GM12864 (cell line): ENCODE measurements around the gene PHF12.

ENCODE experiments used
- DNase-seq: peaks from one replicate; pipeline ENCODE4 v3.0.0-alpha.2; 2011; ENCODE audit warnings: low read depth
- H3K4me3 ChIP-seq: 2 replicates; pipeline ENCODE4 v1.5.1; 2011; ENCODE audit warnings: mild to moderate bottlenecking, low read depth, low read length, control low read depth
- TF ChIP-seq, protein P1 (sequence below): IDR thresholded peaks from 2 replicates; pipeline ENCODE4 v1.5.1; 2011; ENCODE audit warnings: low read depth, mild to moderate bottlenecking, moderate library complexity, low read length, control low read depth, inconsistent platforms; ENCODE audit errors: missing control alignments

Gene PHF12

DNA sequence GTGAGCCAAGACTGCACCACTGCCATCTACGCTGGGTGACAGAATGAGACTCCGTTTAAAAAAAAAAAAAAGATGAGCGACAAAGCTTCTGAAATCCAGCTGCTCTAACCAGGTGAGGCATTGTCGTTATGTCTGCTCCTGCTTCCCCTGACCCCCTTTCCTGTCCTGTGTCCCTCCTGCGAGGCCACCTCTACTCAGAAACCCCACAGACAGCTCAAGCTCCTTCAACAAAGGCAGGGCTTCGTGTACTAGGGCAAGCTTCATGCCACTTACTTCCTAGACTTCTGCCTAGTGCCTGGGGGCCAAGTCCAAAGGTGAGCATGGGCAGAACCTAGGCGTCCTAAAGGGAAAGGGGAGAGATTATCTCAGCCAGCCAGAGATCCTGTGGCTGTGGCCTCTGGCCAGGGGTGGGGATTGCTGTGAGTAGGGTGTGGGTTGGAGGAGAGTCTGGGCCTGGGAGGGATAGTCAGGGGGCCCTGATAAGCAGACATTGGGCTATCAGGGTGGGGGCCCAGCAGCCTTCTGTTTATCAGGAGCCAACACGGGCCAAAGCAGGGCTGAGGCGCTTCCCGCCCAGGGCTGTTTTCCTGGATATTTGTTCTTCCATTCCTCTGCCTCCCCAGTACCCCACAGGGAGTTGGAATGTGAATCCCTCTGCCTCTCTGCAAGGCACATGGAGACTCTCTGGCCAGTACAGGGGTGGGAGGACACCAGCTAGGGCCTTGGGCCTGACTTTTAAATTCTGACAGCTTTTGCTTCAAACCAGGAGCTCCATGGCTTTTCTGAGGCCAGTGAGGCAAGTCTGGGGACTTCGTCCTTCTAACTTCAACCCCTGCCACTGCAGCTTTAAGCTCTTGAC is 86.1 kb downstream of the PHF12 start:
- TF ChIP-seq, protein P1, sequence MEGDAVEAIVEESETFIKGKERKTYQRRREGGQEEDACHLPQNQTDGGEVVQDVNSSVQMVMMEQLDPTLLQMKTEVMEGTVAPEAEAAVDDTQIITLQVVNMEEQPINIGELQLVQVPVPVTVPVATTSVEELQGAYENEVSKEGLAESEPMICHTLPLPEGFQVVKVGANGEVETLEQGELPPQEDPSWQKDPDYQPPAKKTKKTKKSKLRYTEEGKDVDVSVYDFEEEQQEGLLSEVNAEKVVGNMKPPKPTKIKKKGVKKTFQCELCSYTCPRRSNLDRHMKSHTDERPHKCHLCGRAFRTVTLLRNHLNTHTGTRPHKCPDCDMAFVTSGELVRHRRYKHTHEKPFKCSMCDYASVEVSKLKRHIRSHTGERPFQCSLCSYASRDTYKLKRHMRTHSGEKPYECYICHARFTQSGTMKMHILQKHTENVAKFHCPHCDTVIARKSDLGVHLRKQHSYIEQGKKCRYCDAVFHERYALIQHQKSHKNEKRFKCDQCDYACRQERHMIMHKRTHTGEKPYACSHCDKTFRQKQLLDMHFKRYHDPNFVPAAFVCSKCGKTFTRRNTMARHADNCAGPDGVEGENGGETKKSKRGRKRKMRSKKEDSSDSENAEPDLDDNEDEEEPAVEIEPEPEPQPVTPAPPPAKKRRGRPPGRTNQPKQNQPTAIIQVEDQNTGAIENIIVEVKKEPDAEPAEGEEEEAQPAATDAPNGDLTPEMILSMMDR: no peak
- DNase-seq: no peak

DNA sequence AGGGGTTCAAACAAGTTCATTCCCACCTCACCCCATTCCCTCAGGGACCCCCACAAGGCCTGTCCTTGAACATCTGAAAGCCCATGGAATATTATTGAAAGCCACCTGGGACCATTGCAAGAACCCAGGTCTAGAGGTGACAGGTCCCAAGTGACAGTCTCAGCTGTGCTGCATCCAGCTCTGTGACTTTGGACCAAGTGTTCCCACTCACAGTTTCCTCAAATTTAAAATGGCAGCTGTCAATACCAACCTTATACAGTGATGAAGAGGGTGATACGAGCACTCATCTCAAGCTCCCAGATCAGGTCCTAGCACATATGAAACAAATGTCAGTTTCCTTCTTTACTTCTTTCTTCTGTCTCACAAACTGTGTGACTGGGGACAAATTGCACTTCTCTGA is 87.4 kb downstream of the PHF12 start:
- no peak overlapping the region for H3K4me3 ChIP-seq
- no peak for DNase-seq
- TF ChIP-seq, protein P1: no peak

More for the DNA sequence above, 86.1 kb downstream of the PHF12 start:
- no peak overlapping the region for H3K4me3 ChIP-seq

GRCh38 chr17:28862561-28862960 is 88.8 kb downstream of the PHF12 start:
- DNase-seq: no peak
- TF ChIP-seq, protein P1: no peak

GRCh38 chr17:28861393-28862203 is 89.7 kb downstream of the PHF12 start:
- TF ChIP-seq, protein P1: no peak

More at GRCh38 chr17:28862561-28862960, 88.8 kb downstream of the PHF12 start:
- H3K4me3 ChIP-seq: no peak overlapping the region

DNA sequence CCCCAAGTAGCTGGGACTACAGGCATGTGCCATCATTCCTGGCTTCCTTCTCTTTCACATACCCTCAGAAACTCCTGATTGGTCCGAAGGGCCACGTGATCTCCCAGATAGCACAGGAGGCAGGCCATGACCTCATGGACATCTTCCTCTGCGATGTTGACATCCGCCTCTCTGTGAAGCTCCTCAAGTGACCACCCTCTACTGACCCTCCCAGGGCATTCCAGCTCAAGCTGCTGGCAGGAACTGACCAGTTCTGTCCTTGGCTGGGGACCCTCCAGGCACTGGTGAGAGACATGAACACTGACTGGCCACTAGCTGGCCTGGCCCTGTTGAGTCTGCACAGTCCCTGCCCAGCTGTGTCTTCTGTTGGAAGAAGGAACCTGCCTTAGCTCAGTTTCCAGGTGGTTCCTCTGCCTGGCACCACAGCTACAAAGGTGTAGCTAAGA is 90.9 kb downstream of the PHF12 start:
- TF ChIP-seq, protein P1: no peak
- no peak overlapping the region for H3K4me3 ChIP-seq
- DNase-seq: no peak

More at GRCh38 chr17:28861393-28862203, 89.7 kb downstream of the PHF12 start:
- no peak overlapping the region for H3K4me3 ChIP-seq
- no peak for DNase-seq

- TF ChIP-seq, protein P1: no peak
- no peak overlapping the region for H3K4me3 ChIP-seq
- no peak for DNase-seq
Observed at GRCh38 chr17:28858801-28859355, 92.4 kb downstream of the PHF12 start.
